Measurements from ENCODE around the gene MTFMT.
"Not testable (repeated sequence)": the region's sequence is repeated elsewhere in the genome, so short reads cannot be mapped to it uniquely, and the experiment has no call there.

The MTFMT gene

DNA sequence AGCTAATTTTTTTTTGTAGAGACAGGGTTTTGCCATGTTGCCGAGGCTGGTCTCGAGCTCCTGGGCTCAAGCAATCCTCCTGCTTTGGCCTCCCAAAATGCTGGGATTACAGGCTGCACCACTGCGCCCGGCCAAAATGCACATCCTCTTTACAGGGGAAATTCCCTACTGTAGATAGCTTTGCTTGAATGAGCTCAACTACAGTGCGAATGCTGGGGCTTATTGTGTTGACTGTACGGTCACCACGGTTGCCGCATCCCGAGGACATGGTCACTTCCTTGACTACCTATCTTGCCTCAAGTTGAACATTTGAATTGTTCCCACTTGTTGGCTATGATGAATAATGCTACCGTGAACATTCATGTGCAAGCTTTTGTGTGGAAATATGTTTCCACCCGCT is 5.3 kb upstream of the MTFMT start:
- DNase-seq = no peak

DNA sequence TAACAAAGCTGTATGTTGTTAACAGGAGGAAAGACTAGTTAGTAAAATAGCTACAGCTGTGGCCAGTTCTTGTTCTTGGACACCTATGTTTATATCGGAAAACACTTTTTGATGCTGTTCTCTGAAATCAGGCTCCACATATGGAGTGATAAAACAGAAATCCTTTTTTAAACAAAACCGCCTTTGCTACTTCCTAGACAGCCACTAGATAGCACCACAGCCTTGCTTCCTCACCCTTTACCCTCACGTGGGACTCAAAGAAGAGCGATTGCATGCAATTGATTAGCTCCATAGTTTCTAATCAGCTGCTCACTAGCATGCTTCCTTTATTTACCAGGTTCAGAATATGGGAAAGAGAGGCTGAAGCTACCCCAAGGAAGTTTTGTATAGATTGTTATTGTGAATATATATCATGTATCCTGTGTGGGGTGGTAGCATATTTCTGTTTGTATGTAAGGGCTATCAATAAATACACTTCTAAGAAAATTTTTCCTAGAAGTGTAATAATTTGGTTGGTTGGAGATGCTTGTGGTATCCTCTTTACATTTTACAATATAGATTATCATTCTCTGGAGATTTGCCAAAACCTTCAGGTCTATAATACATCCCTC is 4.3 kb upstream of the MTFMT start:
- no peak for DNase-seq

DNA sequence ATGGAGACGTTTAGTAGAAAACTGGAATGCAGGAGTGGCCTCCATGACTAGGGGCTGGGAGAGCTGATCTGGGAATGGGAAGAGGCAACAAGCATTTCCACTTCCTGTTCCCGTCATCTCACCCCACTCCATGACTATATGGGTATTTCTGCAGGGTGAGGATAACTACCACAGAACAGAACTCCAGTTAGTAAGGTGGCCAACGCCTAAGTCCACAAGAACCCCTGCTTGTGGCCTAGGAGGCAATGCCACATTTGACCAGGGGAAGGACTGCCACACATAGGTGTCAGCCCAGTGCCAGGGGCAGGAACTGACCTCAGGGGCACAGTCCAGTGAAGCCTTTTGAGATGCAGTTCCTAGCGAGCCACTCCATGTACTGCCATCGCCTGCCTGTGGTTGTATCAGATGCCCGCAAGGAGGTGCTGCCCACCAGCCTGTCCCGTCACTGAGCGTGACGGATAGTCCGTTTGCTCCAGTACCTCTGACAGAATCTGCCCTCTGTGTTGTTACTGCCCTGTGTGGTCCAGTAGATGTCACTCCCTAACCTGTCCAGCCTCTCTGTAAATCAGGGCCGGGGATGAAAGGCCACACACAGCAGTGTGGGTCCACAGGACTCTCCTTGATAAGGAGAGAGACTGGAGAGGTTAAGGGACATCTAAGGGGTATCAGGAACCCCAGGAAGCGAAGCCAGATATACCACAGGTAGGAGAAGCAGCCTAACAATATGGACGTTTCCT is 3.5 kb upstream of the MTFMT start:
- DNase-seq = peak; percentile 20

DNA sequence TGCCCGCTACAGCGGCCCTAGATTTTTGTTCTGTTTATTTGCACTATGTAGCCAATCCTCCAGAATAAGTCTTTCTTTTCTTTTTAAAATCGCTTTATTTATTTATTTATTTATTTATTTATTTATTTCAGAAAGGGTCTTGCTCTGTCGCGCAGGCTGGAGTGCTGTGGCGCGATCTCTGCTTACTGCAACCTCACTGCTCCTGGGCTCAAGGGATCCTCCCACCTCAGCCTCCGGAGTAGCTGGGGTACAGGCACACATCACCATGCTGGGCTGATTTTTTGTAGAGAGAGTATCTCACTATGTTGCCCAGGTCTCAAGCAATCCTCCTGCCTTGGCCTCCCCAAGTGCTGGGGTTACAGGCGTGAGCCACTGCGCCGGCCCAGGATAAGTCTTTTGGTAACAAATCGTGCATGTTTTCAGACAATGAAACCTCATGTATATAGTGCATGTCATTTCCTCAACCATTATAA is 333 bp upstream of the MTFMT start:
- no peak for DNase-seq

DNA sequence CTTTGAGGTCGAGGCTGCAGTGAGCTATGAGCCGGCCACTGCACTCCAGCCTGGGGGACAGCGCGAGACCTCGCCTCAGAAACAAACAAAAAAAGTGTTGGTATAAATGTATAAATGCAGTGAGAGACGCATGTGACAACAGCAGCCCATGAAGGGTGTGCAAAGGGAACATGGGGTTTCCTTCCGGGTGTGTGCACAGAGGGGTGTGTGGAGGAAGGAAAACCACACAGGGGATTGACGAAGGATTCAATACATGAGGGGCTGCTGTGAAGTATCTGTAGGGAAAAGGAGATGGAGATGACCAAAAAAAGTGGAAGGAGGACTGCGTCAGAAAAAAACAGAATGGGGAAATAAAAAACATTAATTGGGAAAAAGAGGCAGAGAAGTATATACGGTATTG is 1.1 kb downstream of the MTFMT start:
- no peak for DNase-seq

DNA sequence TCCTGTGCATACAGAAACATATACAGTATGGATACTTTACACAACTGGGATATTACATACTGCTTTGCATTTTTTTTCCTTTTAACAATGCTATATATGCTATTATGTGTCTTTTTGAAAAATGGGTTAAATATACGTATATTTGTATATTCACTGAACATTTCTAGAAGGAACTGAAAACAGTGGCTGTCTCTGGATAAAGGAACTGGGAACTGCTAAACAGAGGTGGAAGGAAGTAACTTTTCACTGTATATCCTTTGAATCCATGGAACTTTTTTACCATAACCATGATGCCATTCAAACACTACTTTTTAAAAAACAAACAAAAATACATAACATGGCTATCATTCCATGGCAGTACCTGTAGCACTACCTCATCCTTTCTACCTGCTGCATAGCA is 1.8 kb downstream of the MTFMT start:
- DNase-seq = no peak

DNA sequence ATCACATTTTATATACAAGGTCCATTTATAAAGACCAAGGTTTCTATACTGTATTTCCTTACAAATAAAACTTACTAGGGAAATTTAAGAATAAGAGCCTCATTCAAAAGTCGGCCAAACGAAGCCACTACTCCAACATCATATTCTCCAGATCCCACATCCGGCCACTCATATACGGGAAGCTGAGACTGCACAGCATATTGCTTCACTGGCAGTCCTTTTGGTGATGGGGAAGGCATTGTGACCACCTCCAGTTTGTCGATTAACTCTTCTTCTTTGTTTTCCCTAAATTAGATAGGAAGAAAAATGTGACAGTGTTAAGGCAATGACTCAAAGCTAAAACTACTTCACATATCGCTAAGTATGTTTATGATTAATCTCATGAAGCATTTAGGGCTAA is 2.7 kb downstream of the MTFMT start:
- no peak for DNase-seq

DNA sequence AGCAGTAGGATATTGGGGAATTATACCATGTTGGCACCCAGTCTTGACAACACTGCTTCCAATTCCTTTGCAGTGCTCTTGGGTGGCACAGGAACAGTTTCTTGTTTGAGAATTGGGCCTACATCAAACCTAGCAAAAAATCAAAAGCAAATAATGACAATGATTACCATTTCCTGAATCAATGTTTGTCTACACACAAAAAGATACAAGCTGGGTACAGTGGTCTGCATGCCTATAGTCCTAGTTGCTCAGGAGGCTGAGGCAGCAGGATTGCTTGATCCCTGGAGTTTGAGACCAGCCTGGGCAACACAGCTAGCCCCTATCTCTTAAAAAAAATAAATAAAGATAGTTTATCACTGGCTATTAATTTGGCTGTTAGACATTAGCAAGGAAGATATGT is 8.0 kb downstream of the MTFMT start:
- no peak for DNase-seq

DNA sequence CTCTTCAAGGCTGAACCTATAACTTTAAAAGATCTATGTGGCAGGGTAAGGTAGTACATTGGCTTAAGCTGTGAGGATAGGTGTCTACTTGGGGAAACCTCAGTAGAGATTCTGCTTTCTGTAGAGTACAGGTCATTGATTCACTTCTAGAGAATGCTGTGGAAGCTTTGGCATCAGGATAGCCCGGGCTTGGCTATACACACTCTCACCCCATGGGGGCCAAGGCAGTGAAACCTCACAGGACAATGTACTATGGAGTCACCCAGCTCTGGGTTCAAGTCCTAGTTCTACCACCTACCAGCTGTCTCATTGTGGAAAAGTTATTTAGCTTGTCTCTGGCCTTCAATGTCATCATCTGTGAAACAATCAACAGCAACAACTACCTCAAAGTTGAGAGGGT is 9.0 kb downstream of the MTFMT start:
- DNase-seq = no peak

DNA sequence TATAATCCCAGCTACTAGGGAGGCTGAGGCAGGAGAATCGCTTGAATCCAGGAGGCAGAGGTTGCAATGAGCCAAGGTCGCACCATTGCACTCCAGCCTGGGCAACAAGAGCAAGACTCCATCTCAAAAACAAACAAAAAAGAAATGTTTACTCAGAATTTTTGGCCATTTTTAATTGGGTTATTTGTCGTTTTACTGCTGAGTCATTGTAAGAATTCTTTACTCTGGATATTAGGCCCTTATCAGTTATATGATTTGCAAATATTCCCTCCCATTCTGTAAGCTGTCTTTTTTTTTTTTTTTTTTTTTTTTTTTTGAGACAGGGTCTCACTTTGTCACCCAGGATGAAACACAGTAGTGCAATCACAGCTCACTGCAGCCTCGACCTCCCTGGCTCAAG is 18.2 kb downstream of the MTFMT start:
- DNase-seq = not testable (repeated sequence)

DNA sequence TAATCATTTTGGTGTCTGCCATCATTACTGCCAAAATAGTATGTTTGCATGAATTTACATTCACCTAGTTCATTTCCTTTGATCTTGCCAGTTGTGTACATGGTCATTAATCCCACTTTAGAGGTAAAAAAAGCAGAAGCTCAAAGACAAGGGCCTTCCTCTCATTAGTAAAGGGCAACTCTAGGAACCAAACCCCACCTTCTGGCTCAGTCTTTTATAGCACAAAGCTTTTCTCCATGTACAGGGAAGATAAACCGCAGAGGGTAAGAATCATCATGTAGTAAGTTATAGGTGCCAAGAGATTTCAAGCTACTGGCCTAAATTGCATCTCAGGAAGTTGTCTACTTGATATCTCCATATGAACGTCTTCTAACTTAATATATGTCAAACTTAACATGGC is 20.5 kb downstream of the MTFMT start:
- DNase-seq = peak; percentile 18

DNA sequence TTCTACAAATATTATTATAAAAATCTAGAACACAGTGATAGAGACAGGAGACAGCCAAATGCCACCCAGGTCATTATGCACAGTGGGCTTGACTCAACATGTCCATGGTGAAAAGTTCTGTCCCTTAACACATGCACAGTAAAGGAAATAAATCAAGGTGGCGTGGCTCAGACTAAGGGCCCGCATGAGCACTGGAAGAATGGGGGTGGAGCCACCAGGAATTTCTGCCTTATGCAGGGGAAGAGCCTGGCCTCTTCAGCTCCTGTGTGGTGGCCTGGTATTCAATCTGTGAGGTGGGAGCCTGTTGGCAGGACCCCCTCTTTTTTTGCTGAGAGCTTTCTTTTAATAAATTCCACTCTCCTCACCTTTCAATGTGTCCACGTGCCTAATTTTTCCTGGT is 22.6 kb downstream of the MTFMT start:
- no peak for DNase-seq

DNA sequence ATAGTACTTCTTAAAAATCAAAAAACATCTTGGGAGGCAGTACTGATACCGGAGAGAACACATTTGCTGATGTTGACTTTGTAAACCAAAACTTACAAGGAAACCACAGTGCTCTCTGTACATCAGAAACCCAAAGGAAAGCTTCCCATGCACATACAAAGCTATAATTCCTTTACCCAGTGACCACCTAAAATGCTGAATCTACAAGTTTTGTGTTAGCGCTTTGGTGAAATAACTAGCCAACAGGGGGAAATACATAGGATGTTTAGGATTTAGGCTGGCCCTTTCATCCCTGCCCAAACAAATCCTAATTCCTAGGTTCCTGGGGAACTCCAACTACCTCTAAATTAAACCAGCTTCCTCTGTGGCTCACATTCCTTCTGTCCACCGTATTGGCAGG is 24.4 kb downstream of the MTFMT start:
- DNase-seq = no peak

DNA sequence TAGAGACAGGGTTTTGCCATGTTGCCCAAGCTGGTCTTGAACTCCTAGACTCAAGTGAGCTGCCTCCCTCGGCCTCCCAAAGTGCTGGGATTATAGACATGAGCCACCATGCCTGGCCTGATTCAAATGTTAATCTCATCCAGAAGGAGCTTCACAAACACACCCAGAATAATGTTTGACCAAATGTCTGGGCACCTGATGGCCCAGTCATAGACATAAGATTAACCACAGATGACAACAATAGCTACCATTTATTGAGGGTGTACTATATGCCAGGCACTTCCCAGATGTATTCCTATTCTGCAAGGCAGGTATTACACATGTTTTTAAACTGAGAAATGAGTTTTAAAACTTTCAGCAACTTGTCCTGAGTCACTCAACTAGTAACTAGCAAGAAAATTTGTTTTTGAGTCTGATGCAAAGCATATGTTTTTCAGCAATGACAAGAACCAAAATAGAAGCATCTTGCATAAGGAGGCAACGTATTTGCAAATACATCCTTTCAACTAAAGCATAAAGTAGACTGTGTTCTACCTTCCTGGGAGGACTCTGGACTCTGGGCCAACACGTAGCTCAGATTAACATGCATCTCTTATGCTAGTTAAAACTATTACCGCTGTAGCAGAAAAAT is 31.6 kb downstream of the MTFMT start:
- no peak for DNase-seq

DNA sequence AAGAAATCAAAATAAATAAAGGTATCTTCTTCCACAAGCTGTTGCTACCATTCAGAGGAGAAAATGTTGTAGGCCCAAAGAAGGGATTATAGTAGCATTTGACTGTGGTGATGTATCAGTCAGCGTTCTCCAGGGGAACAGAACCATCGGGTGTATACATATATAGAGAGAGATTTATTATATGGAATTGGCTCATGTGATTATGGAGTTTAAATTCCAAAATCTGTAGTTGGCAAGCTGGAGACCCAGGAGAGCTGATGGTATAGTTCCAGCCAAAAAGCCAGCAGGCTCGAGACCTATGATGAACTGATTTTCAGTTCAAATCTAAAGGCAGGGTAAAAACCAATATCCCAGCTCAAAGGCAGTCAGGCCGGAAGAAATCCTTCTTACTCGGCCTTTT is 32.4 kb downstream of the MTFMT start:
- no peak for DNase-seq

DNA sequence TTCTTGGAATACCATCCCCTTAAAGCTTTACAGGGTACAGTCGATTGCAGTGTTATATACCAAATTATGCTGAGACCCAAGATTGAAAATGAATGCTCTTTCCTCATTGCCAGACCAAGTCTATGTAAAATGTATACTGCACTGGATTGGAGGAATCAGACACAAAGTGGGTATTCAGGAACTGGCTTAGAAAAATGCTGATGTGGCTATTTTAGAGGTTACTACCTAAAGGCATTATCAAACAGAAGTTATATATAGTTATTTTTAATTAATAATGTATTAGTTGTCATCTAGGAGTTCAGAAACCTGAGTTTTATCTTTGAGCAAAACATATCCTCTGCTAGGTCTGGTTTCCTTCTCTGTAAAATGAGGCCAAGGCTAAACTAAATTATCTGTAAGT is 36.1 kb downstream of the MTFMT start:
- no peak for DNase-seq

DNA sequence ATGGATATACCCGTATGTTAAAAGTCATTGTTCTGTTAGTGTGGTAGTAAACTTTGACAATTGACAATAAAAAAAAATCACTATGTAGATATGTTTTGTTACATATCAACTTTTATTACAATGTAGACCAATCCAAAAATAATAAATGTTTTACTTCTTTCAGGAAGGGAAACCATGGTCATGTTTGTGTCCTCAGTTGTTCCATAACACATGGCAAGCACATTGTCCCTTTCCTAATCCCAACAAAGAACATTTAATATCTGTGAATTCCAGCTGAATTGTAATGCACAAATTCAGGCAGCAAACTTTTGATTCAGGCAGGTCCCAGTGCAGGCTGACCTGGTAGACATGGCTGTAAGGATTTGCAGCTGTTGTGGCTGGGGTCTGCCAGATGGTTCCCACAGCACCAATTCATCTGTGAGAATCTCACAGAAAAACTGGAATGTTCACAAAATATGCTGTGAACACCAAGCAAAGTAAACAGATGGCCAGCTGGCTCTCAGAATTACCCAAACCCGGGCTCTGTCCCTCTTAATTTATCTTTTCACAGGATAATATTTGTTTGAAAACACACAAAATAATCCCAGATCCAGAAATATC is 37.8 kb downstream of the MTFMT start:
- no peak for DNase-seq

DNA sequence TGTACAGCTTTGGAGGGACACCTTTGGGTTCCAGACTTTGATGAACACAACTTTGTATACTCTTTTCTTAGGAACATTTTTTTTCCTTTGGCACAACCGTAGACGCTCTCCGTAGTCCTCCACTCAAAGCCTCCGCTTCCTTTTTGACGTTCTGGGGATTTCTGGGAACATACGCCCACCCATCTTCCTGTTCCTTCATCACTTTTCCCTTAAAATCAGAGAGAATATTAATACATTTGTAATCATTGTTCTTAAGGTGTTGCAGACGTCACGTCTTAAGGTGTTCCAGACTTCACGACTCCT is 39.3 kb downstream of the MTFMT start:
- DNase-seq = no peak

DNA sequence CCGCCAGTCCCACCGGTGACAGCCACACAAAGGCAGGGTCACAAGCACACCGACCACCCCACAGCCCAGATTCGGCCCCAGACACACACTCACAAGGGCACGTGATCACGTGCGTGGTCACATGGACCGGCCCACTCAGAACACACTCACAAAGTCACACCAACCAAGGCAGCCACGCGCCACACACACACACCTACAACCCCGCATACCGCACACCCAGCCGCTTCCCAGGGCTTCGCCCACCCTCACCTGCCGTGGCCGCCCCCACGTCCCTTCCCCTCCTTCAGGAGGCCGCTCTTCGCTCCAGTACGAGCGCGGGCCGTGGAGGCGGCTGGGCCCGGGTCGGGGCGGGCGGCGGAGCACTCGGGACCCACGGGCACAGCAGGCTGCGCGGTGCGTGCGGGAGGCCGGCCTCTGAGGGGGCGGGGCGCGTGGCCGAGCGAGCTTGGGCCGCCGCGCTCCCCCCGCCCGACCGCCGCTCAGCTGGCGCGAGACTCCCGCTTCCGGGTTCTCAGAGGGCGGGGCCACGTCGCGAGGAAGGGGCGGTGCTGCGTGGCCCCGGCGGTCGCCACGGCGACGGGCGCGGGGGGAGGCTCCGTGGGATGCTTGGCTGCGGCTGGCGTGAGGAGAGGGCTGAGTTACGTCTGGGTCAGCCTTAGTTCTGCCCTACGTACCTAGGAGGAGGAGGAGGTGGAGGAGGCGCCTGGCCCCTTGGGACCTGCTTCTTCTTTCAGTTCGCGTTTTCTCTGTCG is 39.8 kb downstream of the MTFMT start, which contains the start of gene SPG21:
Gene SPG21 (minus strand): TSS at position 499 of the 752 bp plus-strand sequence. CDS start 6,345 bp downstream, outside the sequence.
- peak; percentile 95 for DNase-seq

DNA sequence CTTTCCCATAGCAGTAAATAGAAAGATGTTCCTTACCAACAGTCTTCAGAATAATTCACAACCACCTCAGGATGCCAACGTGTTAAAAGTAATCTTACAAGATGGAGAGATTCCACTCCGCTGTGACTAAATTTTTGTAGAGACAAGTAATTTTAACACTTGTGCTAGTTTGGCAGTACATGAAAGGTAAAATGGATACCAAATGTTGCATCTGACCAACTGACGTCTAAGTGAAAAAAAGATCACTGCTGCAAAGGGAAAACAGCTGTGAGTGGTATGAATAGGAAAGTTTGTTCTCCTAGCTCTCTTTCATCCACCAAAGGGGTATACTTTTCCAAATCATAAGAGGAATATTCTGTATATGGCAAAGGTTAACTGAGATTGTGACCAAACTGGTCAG is 42.3 kb downstream of the MTFMT start:
- no peak for DNase-seq

DNA sequence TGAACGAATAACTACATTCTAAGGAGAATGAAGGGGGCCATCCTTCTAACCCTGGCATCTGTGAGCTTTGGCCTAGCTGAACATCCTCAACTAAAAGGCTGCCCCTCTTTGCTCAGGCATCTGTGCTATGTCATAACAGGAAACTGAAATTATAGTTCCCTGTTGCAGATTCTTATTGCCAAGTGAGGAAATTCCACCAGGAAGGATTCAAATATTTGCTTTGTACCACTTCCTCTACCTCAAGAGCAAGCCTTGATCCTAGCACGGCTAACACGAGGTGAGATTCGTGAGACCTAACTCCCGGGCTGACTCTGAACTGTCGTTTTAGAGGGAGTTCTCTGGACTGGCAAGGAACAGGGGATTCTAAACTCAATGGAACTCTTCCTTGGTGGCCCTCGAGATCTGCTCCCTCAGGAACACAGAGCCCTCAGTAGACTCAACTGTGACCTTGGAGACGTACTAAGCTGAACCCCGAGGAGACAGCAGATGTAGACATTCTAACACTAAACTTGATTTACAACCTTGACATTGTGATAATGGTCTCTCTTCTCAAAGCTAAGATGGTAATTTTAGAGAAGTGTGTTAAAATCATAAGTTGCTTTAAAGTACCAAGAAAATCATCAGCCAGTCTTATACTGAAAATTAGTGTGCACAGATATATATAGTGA is 43.9 kb downstream of the MTFMT start:
- no peak for DNase-seq

DNA sequence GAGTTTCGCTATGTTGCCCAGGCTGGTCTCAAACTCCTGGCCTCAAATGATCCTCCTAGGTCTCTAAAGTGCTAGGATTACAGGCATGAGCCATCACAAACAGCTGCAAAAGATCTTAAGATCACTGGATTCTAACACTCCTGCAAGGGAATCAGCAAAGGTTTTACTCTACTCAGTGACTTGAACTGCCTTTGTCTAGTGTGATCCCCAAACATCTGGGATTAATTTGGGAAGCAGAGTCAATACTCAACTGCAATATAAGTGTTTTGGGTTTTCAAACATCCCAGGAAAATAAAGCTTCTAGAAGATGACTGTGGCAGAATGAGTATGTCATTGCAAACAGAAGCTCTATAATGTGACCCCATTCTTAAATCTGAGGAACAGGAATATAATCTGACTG is 47.0 kb downstream of the MTFMT start:
- DNase-seq = no peak

Data from GDM1 (cell line).